ENCODE measurements around the gene GALNT4. TPM values are rescaled to one million over a fixed set of nuclear protein-coding genes. Genes with fewer than 3 reads are reported as not detected.
A peak's percentile ranks its signal among the peaks of the same experiment; 100 is the strongest.

GALNT4 gene
- total and polyA plus RNA-seq, 9 of the 15 experiments (the other 6 are each of a cell fraction or from before 2014, with no cell fraction given), result 1.2 to 4.6 (median 3.4) TPM

DNA sequence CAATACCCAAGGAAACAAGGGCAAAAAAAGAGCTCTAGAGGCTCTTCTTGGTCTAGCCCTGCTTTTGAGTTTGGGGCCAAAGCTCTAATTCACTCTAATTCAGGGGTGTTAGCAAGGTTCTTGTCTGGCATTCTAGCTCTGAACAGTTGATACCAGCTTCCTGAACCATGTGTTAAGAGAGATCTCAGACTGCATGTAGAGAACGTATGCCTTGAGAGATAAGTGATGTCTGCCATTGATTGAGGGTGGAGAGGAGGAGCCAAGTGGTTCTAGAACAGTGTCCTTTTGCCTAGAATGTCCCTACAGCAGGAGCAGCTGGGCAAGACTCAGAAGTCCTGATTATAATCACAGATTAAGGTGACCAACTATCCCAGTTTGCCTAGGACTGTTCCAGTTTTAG, 19.4 kb upstream of the GALNT4 start (continued):
- TF ChIP-seq, protein P1, sequence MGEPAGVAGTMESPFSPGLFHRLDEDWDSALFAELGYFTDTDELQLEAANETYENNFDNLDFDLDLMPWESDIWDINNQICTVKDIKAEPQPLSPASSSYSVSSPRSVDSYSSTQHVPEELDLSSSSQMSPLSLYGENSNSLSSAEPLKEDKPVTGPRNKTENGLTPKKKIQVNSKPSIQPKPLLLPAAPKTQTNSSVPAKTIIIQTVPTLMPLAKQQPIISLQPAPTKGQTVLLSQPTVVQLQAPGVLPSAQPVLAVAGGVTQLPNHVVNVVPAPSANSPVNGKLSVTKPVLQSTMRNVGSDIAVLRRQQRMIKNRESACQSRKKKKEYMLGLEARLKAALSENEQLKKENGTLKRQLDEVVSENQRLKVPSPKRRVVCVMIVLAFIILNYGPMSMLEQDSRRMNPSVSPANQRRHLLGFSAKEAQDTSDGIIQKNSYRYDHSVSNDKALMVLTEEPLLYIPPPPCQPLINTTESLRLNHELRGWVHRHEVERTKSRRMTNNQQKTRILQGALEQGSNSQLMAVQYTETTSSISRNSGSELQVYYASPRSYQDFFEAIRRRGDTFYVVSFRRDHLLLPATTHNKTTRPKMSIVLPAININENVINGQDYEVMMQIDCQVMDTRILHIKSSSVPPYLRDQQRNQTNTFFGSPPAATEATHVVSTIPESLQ (CRISPR knock-in tag; IDR thresholded peaks at IDR 0.05), result no peak
- no peak for TF ChIP-seq KDM2B (CRISPR knock-in tag; IDR thresholded peaks at IDR 0.05)
- TF ChIP-seq KDM5B (IDR thresholded peaks at IDR 0.05; ENCODE audit: insufficient replicate concordance, low read depth, low read length), result no peak
- no peak for TF ChIP-seq KHSRP (IDR thresholded peaks at IDR 0.05)
- TF ChIP-seq POLR2G (IDR thresholded peaks at IDR 0.05; ENCODE audit: low read depth, low read length), result no peak
- TF ChIP-seq XRCC5 (IDR thresholded peaks at IDR 0.05; ENCODE audit: low read depth, low read length), result no peak
- TF ChIP-seq GTF2E2 (tag; IDR thresholded peaks at IDR 0.05), result no peak
- no peak for TF ChIP-seq HDAC2 (IDR thresholded peaks at IDR 0.05)
- no peak for TF ChIP-seq GTF2A2 (tag; IDR thresholded peaks at IDR 0.05)
- TF ChIP-seq, protein P2, sequence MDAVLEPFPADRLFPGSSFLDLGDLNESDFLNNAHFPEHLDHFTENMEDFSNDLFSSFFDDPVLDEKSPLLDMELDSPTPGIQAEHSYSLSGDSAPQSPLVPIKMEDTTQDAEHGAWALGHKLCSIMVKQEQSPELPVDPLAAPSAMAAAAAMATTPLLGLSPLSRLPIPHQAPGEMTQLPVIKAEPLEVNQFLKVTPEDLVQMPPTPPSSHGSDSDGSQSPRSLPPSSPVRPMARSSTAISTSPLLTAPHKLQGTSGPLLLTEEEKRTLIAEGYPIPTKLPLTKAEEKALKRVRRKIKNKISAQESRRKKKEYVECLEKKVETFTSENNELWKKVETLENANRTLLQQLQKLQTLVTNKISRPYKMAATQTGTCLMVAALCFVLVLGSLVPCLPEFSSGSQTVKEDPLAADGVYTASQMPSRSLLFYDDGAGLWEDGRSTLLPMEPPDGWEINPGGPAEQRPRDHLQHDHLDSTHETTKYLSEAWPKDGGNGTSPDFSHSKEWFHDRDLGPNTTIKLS (IDR thresholded peaks at IDR 0.05; ENCODE audit: borderline replicate concordance, low read depth), result peak; percentile 37; the same call in 1 of the 2 replicates
- TF ChIP-seq, protein P3, sequence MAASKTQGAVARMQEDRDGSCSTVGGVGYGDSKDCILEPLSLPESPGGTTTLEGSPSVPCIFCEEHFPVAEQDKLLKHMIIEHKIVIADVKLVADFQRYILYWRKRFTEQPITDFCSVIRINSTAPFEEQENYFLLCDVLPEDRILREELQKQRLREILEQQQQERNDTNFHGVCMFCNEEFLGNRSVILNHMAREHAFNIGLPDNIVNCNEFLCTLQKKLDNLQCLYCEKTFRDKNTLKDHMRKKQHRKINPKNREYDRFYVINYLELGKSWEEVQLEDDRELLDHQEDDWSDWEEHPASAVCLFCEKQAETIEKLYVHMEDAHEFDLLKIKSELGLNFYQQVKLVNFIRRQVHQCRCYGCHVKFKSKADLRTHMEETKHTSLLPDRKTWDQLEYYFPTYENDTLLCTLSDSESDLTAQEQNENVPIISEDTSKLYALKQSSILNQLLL (CRISPR knock-in tag; IDR thresholded peaks at IDR 0.05; ENCODE audit: borderline replicate concordance), result no peak
- no peak for TF ChIP-seq ZNF584 (CRISPR knock-in tag; IDR thresholded peaks at IDR 0.05; ENCODE audit: low read depth)
- TF ChIP-seq RAD21 (CRISPR knock-in tag; conservative IDR thresholded peaks at IDR 0.05 in 1 of 2, IDR thresholded peaks at IDR 0.05 in 1 of 2), result no peak
- peak; percentile 88 for TF ChIP-seq SMAD4 (CRISPR knock-in tag; conservative IDR thresholded peaks at IDR 0.05)
- no peak for TF ChIP-seq ZFP1 (CRISPR knock-in tag; IDR thresholded peaks at IDR 0.05)
- TF ChIP-seq ARID1B (IDR thresholded peaks at IDR 0.05), result peak; percentile 71
- TF ChIP-seq LEF1 (IDR thresholded peaks at IDR 0.05), result no peak
- TF ChIP-seq, protein P4, sequence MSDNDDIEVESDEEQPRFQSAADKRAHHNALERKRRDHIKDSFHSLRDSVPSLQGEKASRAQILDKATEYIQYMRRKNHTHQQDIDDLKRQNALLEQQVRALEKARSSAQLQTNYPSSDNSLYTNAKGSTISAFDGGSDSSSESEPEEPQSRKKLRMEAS (CRISPR knock-in tag; IDR thresholded peaks at IDR 0.05), result no peak
- no peak for TF ChIP-seq TARDBP (IDR thresholded peaks at IDR 0.05)
- TF ChIP-seq, protein P5, sequence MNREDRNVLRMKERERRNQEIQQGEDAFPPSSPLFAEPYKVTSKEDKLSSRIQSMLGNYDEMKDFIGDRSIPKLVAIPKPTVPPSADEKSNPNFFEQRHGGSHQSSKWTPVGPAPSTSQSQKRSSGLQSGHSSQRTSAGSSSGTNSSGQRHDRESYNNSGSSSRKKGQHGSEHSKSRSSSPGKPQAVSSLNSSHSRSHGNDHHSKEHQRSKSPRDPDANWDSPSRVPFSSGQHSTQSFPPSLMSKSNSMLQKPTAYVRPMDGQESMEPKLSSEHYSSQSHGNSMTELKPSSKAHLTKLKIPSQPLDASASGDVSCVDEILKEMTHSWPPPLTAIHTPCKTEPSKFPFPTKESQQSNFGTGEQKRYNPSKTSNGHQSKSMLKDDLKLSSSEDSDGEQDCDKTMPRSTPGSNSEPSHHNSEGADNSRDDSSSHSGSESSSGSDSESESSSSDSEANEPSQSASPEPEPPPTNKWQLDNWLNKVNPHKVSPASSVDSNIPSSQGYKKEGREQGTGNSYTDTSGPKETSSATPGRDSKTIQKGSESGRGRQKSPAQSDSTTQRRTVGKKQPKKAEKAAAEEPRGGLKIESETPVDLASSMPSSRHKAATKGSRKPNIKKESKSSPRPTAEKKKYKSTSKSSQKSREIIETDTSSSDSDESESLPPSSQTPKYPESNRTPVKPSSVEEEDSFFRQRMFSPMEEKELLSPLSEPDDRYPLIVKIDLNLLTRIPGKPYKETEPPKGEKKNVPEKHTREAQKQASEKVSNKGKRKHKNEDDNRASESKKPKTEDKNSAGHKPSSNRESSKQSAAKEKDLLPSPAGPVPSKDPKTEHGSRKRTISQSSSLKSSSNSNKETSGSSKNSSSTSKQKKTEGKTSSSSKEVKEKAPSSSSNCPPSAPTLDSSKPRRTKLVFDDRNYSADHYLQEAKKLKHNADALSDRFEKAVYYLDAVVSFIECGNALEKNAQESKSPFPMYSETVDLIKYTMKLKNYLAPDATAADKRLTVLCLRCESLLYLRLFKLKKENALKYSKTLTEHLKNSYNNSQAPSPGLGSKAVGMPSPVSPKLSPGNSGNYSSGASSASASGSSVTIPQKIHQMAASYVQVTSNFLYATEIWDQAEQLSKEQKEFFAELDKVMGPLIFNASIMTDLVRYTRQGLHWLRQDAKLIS (CRISPR knock-in tag; IDR thresholded peaks at IDR 0.05), result no peak
- no peak for TF ChIP-seq RUNX1 (IDR thresholded peaks at IDR 0.05; ENCODE audit: low read depth)
